ENCODE data around the gene CIB4. TPM values are rescaled to one million over a fixed set of nuclear protein-coding genes. Genes with fewer than 3 reads are reported as not detected.
A peak's percentile ranks its signal among the peaks of the same experiment; 100 is the strongest.

Gene CIB4
- total RNA-seq, 1 donor from 2014 or later, result not detected

DNA sequence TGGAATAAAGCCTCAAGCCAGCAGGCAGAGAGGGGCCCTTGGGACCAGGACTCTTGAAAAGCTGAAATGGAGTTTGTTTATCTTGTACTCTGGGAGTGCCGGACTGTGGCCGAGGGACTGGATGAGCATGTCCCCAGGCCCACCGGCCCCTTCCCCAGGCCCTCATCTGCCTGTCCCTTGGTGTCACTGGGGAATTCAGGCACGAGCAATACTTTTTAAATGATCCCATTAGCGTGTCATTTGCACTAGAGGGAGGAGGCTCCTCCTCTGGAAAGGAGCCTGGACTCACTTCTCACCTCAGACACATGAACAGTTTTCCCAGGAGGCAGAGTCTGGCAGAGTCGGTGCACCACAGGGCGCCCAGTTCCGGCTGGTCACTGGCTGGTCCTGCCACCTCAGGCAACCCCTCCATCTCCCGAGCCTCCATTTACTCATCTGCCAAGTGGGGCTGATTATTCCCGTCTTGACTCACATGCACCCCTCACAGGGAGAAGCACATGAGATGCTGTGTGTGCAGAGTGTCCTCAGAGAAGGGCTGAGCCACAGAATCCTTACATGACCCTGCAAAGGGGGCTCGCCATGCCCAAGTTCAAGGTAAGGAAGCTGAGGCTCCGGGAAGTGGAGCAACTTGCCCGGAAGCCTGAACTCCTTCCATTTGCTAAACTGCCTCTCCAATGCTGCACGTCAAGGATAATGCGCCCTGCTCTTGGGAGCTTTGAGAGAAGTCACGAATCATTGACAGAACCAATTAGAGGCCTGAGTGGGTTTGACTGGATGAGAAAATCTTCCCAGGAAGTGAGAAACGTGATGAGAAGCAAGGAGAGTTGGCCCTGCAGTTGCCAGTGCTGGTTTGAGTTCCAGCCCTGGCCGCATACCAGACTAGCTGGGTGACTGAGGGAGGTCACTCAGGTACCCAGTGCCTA is 26.7 kb downstream of the CIB4 start:
- Histone ChIP-seq H3K27ac (peak overlapping the region; percentile 68), H3K4me3 (no peak overlapping the region), H3K36me3 (no peaks in the 10 kb centered on the region), H3K4me1 (peaks cover 42% of the 10 kb centered on the region), H3K27me3 (no peaks in the 10 kb centered on the region), H3K9me3 (no peaks in the 10 kb centered on the region)
- TF ChIP-seq, protein P1, sequence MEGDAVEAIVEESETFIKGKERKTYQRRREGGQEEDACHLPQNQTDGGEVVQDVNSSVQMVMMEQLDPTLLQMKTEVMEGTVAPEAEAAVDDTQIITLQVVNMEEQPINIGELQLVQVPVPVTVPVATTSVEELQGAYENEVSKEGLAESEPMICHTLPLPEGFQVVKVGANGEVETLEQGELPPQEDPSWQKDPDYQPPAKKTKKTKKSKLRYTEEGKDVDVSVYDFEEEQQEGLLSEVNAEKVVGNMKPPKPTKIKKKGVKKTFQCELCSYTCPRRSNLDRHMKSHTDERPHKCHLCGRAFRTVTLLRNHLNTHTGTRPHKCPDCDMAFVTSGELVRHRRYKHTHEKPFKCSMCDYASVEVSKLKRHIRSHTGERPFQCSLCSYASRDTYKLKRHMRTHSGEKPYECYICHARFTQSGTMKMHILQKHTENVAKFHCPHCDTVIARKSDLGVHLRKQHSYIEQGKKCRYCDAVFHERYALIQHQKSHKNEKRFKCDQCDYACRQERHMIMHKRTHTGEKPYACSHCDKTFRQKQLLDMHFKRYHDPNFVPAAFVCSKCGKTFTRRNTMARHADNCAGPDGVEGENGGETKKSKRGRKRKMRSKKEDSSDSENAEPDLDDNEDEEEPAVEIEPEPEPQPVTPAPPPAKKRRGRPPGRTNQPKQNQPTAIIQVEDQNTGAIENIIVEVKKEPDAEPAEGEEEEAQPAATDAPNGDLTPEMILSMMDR (IDR thresholded peaks at IDR 0.05), result no peak
- intact Hi-C loops (cut with DNase I), result no loop called here
- peak in 1 of 2 donors; percentile 89 for DNase-seq (ENCODE audit: extremely low spot score in 2 of 2)

- no peaks in the 10 kb centered on the region for H3K27me3 ChIP-seq
- H3K27ac ChIP-seq, result peak overlapping the region; percentile 68
- no peak overlapping the region for H3K4me3 ChIP-seq
- intact Hi-C loops (cut with DNase I), result no loop called here
- peak in 1 of 2 donors; percentile 70 for DNase-seq (ENCODE audit: extremely low spot score in 2 of 2)
- peaks cover 42% of the 10 kb centered on the region for H3K4me1 ChIP-seq
- H3K9me3 ChIP-seq, result no peaks in the 10 kb centered on the region
- H3K36me3 ChIP-seq, result no peaks in the 10 kb centered on the region
- TF ChIP-seq POLR2AphosphoS5 (IDR thresholded peaks at IDR 0.05; ENCODE audit: insufficient read depth in 1 of 2, low read depth in 1 of 2), result peak in 1 of 2 donors; percentile 17
- no peak for TF ChIP-seq POLR2A (IDR thresholded peaks at IDR 0.05)
These were observed 27.6 kb downstream of the CIB4 start for GRCh38 chr2:26613241-26614215.

DNA sequence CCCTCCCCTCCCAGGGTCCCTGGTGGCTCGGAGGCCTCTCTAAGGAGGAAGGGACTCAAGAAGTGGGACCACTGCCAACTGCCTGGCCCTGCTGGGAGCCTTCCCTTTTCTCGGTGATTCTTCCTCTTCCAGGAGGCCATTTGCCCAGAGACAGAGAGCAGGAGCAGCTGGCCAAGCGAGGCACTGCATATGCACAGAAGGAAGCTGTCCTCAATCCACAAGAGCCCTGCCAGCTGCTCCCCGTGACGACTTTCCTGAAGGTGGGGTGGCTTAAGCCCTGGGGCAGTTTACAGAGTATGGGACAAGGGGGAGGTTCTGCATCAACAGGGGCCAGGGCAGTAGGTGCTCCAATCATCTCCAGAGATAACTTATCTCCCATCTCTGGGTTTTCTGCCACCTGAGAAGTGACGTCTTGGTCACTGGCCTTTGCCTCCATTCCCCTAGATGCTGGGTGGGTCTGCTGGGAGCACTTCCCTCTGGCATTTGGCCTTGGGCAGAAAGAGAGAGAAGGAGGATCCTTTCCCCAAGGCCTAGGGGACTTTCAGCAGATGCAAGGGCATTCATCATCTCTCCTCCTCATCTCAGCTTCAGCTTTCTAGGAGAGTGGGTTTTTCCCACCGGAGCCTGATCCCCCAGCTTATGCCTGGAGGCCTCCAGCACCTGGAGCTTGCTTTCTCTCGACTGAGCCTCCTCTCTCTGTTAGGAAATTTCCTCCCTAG is 28.5 kb downstream of the CIB4 start:
- Histone ChIP-seq H3K27ac (peak overlapping the region; percentile 68), H3K4me3 (no peak overlapping the region), H3K4me1 (peaks cover 42% of the 10 kb centered on the region), H3K27me3 (no peaks in the 10 kb centered on the region), H3K36me3 (no peaks in the 10 kb centered on the region), H3K9me3 (no peaks in the 10 kb centered on the region)
- intact Hi-C loops (cut with DNase I), result no loop called here
- TF ChIP-seq, protein P1 (IDR thresholded peaks at IDR 0.05), result no peak
- TF ChIP-seq POLR2A (IDR thresholded peaks at IDR 0.05) (no peak), POLR2AphosphoS5 (IDR thresholded peaks at IDR 0.05; ENCODE audit: insufficient read depth in 1 of 2, low read depth in 1 of 2) (no peak)
- peak in 1 of 2 donors; percentile 79 for DNase-seq (ENCODE audit: extremely low spot score in 2 of 2)

DNA sequence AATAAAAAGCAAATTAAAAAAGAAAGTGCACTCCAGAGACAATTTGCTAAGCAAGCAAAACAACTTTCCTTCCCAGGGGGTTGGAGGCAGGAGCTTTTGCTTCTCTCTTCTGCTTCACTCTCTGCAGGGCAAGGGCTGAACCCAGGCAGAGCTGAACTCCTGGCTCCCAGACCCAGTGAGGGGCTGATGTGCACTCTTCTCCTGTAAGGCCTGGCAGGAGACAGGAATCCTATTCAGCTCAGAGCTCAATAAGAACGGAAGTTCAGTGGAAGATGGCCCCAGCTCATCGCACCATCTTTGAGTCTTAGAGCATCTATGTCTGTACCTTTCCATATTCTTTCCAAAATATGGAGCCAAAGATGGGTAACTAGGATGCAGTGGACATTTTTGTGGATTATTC is 29.1 kb downstream of the CIB4 start:
- peak in 1 of 2 donors; percentile 34 for DNase-seq (ENCODE audit: extremely low spot score in 2 of 2)
- H3K27ac ChIP-seq, result no peak overlapping the region
- intact Hi-C loops (cut with DNase I), result no loop called here

More for the DNA sequence above, 29.1 kb downstream of the CIB4 start:
- no peaks in the 10 kb centered on the region for H3K27me3 ChIP-seq
- no peak for TF ChIP-seq POLR2A (IDR thresholded peaks at IDR 0.05)
- TF ChIP-seq POLR2AphosphoS5 (IDR thresholded peaks at IDR 0.05; ENCODE audit: insufficient read depth in 1 of 2, low read depth in 1 of 2), result no peak
- TF ChIP-seq, protein P1 (IDR thresholded peaks at IDR 0.05), result no peak
- H3K4me3 ChIP-seq, result no peak overlapping the region
- H3K4me1 ChIP-seq, result peaks cover 42% of the 10 kb centered on the region
- H3K36me3 ChIP-seq, result no peaks in the 10 kb centered on the region
- H3K9me3 ChIP-seq, result no peaks in the 10 kb centered on the region

All from vagina (tissue), 2 donors.